Psoas muscle (tissue), 8 donors: ENCODE measurements around the gene GABRA5. TPM values are rescaled to one million over a fixed set of nuclear protein-coding genes. Genes with fewer than 3 reads are reported as not detected.

ENCODE experiments used
- ATAC-seq, 4 donors: fragments of 200-7000 bp; cut with Tn5 transposase; one replicate each; pipeline ENCODE4 v1.9.1; 2020; ENCODE audit warnings: moderate library complexity in 3 of 4, mild to moderate bottlenecking in 2 of 4
- DNase-seq, 2 donors: peaks; one replicate each; pipeline ENCODE4 v3.0.0-alpha.2; 2020
- H3K27ac ChIP-seq: fragments of 200-600 bp; one replicate; pipeline ENCODE4 v1.8.0; 2022
- H3K27me3 ChIP-seq, 3 donors: fragments of 200-600 bp in 1 of 3; one replicate each; pipeline versions ENCODE4 v1.6.1 to v1.8.0; 2013 to 2022; ENCODE audit warnings: low read length in 2 of 3, mild to moderate bottlenecking in 2 of 3, moderate library complexity in 1 of 3; ENCODE audit not compliant: insufficient read depth in 3 of 3
- H3K36me3 ChIP-seq, 2 donors: fragments of 200-600 bp in 1 of 2; one replicate each; pipeline versions ENCODE4 v1.6.1 to v1.8.0; 2013 to 2022; ENCODE audit warnings: low read depth in 1 of 2, mild to moderate bottlenecking in 1 of 2, moderate library complexity in 1 of 2; ENCODE audit not compliant: insufficient read depth in 1 of 2
- H3K4me1 ChIP-seq: fragments of 200-600 bp; one replicate; pipeline ENCODE4 v1.8.0; 2022
- H3K4me3 ChIP-seq: fragments of 200-600 bp; one replicate; pipeline ENCODE4 v1.8.0; 2022; ENCODE audit warnings: mild to moderate bottlenecking
- H3K9me3 ChIP-seq: fragments of 200-600 bp; one replicate; pipeline ENCODE4 v1.8.0; 2022
- WGBS, 3 donors: extraction: QIAGEN DNeasy Blood & Tissue Kit; methylation state at CpG; one replicate each; pipeline versions ENCODE4 v1.1.6 to v1.1.7; 2013; 5-methylcytosine and 5-hydroxymethylcytosine counted together
- intact Hi-C, 2 donors: fragments of 100-400 bp; cut with DNase I; formaldehyde crosslinking; loops; one replicate each; pipeline versions ENCODE4 v1.11.0 to v1.14.2; 2022
- polyA plus RNA-seq, 3 donors: library from polyadenylated mRNA; stranded (reverse); fragments of 200-250 nt; gene quantifications; one replicate each; pipeline ENCODE4 v1.2.3, GENCODE V29; 2013
- total RNA-seq, 4 donors: library from RNA; stranded (reverse); fragmentation: NEBNext Ultra II Directional in 2 of 4; extraction: Animal tissue kit (Norgen Biotek cat#: 25700) in 2 of 4; gene quantifications; one replicate each; pipeline versions ENCODE4 v1.2.1 to v1.2.4, GENCODE V29; 2021 to 2023
- TF ChIP-seq, protein P1 (sequence below): fragments of 200-600 bp; IDR thresholded peaks from one replicate; pipeline ENCODE4 v1.8.0; 2022; ENCODE audit warnings: antibody characterized with exemption
- donor health status: healthy with polysubstance abuse.
- donor health status: DM: no; HTN: no; CAD: no; lungs with moderate emphysema.
- donor health status: Bipolar disorder and iron deficiency.
- donor health status: healthy.
- donor health status: DM: yes; HTN: yes; CAD: no.
- donor health status: DM: no; HTN: no; CAD: no.
- donor health status: DM: no; HTN: no; CAD: no.
- donor health status: DM: yes; HTN: yes; CAD: no.

GABRA5 gene
- total and polyA plus RNA-seq, 7 donors, result 0.01 to 0.05 TPM; not detected in 5

DNA sequence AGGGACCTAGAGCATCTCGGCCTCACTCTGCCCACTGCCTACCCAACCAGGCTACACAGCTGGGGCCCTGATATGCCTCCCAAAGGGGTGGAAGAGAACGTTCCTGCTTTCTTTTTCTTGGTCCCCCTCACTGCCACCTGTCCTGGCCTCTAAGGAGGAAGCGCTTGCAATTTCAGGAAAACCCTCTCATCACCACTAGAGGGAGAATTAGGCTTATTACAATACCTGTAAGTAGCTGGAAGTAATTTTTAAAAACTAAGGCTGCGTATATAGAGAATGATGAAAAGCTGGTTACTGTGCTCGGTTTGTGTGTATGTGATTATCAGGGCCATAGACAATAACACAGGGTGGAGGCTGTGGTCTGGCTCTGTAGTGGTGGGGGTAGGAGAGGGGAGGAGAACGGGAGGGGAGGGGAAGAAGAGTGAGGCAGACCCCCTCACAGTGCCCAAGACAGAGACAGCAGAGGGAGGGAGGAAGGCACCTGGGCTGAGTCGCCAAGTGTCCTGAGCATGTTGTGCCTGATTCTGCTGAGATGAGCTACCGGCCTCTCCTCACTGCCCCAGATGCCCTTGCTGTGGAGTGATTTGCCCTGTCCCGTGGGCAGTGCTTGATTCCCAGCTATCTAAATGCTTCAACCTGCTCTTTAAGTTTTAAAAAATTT, 107.4 kb downstream of the GABRA5 start:
- H3K4me3 ChIP-seq, result no peak overlapping the region

DNA sequence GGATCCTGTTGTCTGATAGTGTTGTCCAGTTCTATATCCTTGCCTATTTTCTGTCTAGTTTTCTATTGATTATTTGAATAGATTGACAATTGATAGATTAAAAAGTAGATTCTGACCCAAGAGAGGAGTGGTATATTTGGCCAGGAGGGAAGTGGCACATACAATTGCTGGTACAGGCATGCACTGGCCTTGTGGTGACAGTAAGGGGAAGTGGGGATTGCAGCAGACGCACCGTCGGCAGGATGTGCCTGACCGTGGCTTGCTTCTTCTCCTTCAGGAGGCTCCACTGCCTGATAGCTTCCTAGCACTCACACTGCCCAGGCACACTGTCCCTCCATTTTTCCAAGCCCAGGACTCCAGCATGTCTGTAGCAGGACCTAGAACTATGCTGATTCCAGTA, 114.6 kb downstream of the GABRA5 start:
- Histone ChIP-seq H3K4me3 (no peak overlapping the region), H3K4me1 (no peaks in the 10 kb centered on the region), H3K27me3 (peaks cover 0 to 2% (median 0%) of the 10 kb centered on the region in 3 donors), H3K27ac (no peak overlapping the region), H3K36me3 (no peaks in the 10 kb centered on the region), H3K9me3 (no peaks in the 10 kb centered on the region)
- intact Hi-C loops, result no loop called here
- WGBS, 3 donors, result 77 to 87% (median 85%) methylated on average over 4 of the region's 4 CpGs
- ATAC-seq, result no peak
- TF ChIP-seq, protein P1, sequence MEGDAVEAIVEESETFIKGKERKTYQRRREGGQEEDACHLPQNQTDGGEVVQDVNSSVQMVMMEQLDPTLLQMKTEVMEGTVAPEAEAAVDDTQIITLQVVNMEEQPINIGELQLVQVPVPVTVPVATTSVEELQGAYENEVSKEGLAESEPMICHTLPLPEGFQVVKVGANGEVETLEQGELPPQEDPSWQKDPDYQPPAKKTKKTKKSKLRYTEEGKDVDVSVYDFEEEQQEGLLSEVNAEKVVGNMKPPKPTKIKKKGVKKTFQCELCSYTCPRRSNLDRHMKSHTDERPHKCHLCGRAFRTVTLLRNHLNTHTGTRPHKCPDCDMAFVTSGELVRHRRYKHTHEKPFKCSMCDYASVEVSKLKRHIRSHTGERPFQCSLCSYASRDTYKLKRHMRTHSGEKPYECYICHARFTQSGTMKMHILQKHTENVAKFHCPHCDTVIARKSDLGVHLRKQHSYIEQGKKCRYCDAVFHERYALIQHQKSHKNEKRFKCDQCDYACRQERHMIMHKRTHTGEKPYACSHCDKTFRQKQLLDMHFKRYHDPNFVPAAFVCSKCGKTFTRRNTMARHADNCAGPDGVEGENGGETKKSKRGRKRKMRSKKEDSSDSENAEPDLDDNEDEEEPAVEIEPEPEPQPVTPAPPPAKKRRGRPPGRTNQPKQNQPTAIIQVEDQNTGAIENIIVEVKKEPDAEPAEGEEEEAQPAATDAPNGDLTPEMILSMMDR, result no peak
- no peak for DNase-seq

More for the DNA sequence above, 107.4 kb downstream of the GABRA5 start:
- H3K9me3 ChIP-seq, result no peaks in the 10 kb centered on the region
- no peaks in the 10 kb centered on the region for H3K4me1 ChIP-seq
- TF ChIP-seq, protein P1, result no peak
- ATAC-seq (no peak), DNase-seq (no peak)
- no peaks in the 10 kb centered on the region for H3K36me3 ChIP-seq
- peaks cover 2 to 17% (median 11%) of the 10 kb centered on the region in 3 donors for H3K27me3 ChIP-seq
- H3K27ac ChIP-seq, result no peak overlapping the region
- whole genome bisulfite sequencing, 3 donors, result 16 to 21% (median 21%) methylated on average over 9 of the region's 9 CpGs
- intact Hi-C loops, result no loop called here

DNA sequence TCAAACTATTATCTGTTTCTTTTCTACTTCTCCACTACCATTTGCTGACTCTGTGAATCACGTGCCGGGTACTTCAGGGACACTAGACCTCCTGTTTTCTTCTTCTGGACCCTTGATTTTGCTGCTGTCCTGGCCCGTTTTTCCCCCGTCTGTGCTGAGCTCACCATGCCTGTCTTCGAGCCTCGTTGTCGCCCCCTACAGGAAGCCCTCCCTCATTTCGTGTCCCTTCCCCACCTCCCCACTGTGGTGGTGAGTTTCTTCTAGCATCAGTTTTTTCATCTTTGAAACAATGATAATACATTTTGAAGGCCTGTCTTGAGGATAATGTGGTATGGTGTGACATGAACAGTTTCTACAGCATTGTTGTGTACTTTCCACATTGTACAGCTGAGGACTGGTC, 117.0 kb downstream of the GABRA5 start:
- H3K4me3 ChIP-seq, result no peak overlapping the region
- 78 to 82% (median 80%) methylated on average over 8 of the region's 8 CpGs for WGBS, 3 donors
- peaks cover 4% of the 10 kb centered on the region for H3K9me3 ChIP-seq
- H3K4me1 ChIP-seq, result no peaks in the 10 kb centered on the region
- no peaks in the 10 kb centered on the region for H3K36me3 ChIP-seq
- DNase-seq (no peak), ATAC-seq (no peak)
- no peaks in the 10 kb centered on the region for H3K27me3 ChIP-seq
- no peak overlapping the region for H3K27ac ChIP-seq
- intact Hi-C loops, result no loop called here
- TF ChIP-seq, protein P1, result no peak

DNA sequence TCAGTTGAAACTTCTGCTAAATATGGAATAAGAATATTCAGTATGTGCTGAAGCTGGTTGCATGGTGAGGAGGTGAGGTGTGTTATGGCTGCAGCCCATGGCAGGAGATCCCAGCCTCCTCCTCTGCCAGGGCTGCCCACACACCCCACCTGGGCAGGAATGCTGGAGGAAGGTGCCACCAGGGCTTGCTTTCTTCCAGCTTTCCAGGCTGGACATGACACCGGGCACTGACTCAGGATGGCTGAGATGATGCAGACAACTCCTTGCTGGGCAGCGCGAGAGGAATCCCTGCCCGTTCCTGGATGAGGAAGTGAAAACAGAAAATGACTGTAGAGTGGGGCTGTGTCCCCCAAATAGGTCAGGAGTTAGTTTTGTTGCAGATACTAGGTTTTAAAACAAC, 118.2 kb downstream of the GABRA5 start:
- Histone ChIP-seq H3K4me1 (no peaks in the 10 kb centered on the region), H3K4me3 (no peak overlapping the region), H3K36me3 (no peaks in the 10 kb centered on the region), H3K27me3 (no peaks in the 10 kb centered on the region), H3K27ac (no peak overlapping the region), H3K9me3 (peaks cover 5% of the 10 kb centered on the region)
- 88 to 93% (median 93%) methylated on average over 4 of the region's 4 CpGs for WGBS, 3 donors
- DNase-seq, result no peak
- ATAC-seq, result no peak
- intact Hi-C loops, result no loop called here
- TF ChIP-seq, protein P1, result no peak

DNA sequence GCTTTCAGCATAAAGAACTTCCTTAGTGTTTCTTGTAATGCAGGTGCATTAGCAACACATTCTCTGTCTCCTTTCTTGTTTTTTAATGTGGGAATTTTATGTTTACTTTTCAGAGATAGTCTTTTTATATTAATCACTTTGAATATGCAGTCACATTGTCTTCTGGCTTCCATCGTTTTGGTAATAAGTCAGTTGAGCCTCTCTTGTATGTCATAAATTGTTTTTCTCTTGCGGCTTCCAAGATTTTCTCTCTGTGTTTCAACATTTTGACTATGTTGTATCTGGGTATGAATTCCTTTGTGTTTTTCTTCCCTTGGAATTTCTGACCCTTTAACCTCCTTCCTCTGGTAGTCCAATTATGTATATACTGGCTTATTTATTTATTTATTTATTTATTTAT, 129.4 kb downstream of the GABRA5 start:
- DNase-seq (no peak), ATAC-seq (no peak)
- intact Hi-C loops, result no loop called here
- 88 to 100% (median 89%) methylated on average over 2 of the region's 2 CpGs for WGBS, 3 donors
- Histone ChIP-seq H3K9me3 (no peaks in the 10 kb centered on the region), H3K4me1 (no peaks in the 10 kb centered on the region), H3K36me3 (no peaks in the 10 kb centered on the region), H3K27ac (no peak overlapping the region), H3K4me3 (no peak overlapping the region), H3K27me3 (peaks cover 0 to 2% (median 0%) of the 10 kb centered on the region in 3 donors)
- TF ChIP-seq, protein P1, result no peak
